ENCODE results near the gene ABHD18. TPM values are rescaled to one million over a fixed set of nuclear protein-coding genes. Genes with fewer than 3 reads are reported as not detected.
"Not testable (repeated sequence)": the region's sequence is repeated elsewhere in the genome, so short reads cannot be mapped to it uniquely, and the experiment has no call there.

The ABHD18 gene
- total and polyA plus RNA-seq, 8 donors: 3.1 to 27.2 (median 11.2) TPM

DNA sequence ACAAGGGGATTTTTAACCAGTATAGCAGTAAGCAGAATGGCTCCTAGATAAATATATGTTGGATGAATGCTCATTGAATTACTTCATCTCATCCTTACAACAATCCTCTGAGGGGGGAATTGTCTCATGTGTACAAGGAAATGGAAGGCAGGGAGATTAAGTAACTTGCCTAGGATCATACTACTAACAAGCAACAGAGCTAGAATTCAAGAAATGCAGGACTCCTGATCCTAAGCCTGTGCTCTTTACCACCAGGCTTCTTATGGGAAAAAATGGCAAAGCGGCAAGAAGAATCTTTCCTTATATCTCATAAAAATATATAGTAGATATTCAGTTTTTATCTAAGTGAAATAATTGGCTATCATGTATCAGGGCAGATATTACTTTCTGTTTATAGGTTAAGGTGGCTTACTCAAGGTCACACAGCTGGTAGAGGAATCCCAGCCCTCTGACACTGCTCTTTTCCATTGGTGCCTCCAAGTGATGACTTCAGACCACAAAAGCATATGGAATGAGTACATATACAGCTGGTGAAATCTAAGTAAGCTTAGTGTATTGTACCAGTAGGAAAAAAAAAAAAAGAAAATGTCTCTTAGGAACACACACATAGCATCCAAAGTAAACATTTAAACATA is 2.1 kb downstream of the ABHD18 start:
- DNase-seq: no peak
- TF ChIP-seq POLR2A (IDR thresholded peaks at IDR 0.05) (no peak), EP300 (IDR thresholded peaks at IDR 0.05) (no peak), CTCF (IDR thresholded peaks at IDR 0.05) (no peak), POLR2AphosphoS5 (IDR thresholded peaks at IDR 0.05) (no peak)
- H3K4me1 ChIP-seq: peaks cover 0 to 55% (median 38%) of the 10 kb centered on the region in 4 donors
- no peak overlapping the region for H3K4me3 ChIP-seq
- intact Hi-C loops (cut with DNase I; ENCODE audit: low total_unique reads): loop anchor here (10.0 kb wide), 1 partner anchor 98 kb away; the partner anchor contains the start of gene LARP1B
- no peaks in the 10 kb centered on the region for H3K36me3 ChIP-seq
- H3K27me3 ChIP-seq: no peaks in the 10 kb centered on the region
- peak overlapping the region in 1 of 5 donors; percentile 2 for H3K27ac ChIP-seq
- no peaks in the 10 kb centered on the region for H3K9me3 ChIP-seq
- WGBS, 5 donors: 94 to 100% (median 97%) methylated on average over 1 of the region's 1 CpG

- no peak overlapping the region for H3K27ac ChIP-seq
- H3K4me1 ChIP-seq: peaks cover 0 to 42% (median 30%) of the 10 kb centered on the region in 4 donors
- H3K27me3 ChIP-seq: no peaks in the 10 kb centered on the region
- DNase-seq: no peak
- TF ChIP-seq POLR2AphosphoS5 (IDR thresholded peaks at IDR 0.05) (no peak), CTCF (IDR thresholded peaks at IDR 0.05) (no peak)
- no peaks in the 10 kb centered on the region for H3K9me3 ChIP-seq
- H3K36me3 ChIP-seq: peaks cover 0 to 10% (median 8%) of the 10 kb centered on the region in 4 donors
- no peak overlapping the region for H3K4me3 ChIP-seq
- intact Hi-C loops (cut with DNase I; ENCODE audit: low total_unique reads): loop anchor here (10.0 kb wide), 1 partner anchor 96 kb away; the partner anchor contains the start of gene LARP1B
- WGBS, 5 donors: 43 to 62% (median 53%) methylated on average over 2 of the region's 2 CpGs
These were observed 3.4 kb downstream of the ABHD18 start for GRCh38 chr4:127968586-127968985.

GRCh38 chr4:127970925-127971324 is 5.7 kb downstream of the ABHD18 start:
- peaks cover 0 to 16% (median 12%) of the 10 kb centered on the region in 4 donors for H3K36me3 ChIP-seq
- H3K9me3 ChIP-seq; H3K27me3 ChIP-seq; intact Hi-C loops (cut with DNase I; ENCODE audit: low total_unique reads); DNase-seq; H3K4me3 ChIP-seq: not testable (repeated sequence)
- 69 to 80% (median 71%) methylated on average over 4 of the region's 4 CpGs for WGBS, 5 donors
- peak overlapping the region in 1 of 5 donors; percentile 58 for H3K27ac ChIP-seq
- peaks cover 0 to 37% (median 20%) of the 10 kb centered on the region in 4 donors for H3K4me1 ChIP-seq

DNA sequence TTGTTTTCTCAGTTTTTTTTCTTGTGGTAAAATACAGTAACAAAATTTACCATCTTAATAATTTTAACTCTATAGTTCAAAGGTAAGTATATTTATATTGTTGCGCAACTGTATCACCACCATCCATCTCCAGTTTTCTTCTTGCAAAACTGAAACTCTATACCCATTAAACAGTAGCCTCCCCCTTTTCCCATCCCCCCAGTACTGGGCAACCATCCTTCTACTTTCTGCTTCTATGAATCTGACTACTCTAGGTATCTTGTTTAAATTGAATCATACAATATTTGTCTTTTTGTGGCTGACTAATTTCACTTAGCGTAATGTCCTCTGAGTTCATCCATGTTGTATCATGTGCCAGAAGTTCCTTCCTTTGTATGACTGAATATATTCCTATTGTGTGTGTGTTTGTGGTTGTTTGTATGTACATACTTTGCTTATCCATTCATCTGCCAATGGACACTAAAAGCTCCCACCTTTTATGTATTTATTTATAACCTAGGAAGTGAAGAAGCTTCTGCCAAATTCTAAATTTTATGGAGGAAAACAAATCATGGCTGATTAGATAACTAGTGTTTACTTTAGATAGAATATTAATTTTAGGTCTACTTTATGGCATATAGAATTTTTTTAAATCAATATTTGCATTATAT is 10.0 kb downstream of the ABHD18 start:
- H3K27me3 ChIP-seq: no peaks in the 10 kb centered on the region
- H3K4me1 ChIP-seq: peaks cover 0 to 4% (median 0%) of the 10 kb centered on the region in 4 donors
- H3K27ac ChIP-seq: no peak overlapping the region
- no peak for DNase-seq
- intact Hi-C loops (cut with DNase I; ENCODE audit: low total_unique reads): no loop called here
- no peak overlapping the region for H3K4me3 ChIP-seq
- peaks cover 0 to 16% (median 14%) of the 10 kb centered on the region in 4 donors for H3K36me3 ChIP-seq
- TF ChIP-seq POLR2AphosphoS5 (IDR thresholded peaks at IDR 0.05): no peak
- no peak for TF ChIP-seq EP300 (IDR thresholded peaks at IDR 0.05)
- TF ChIP-seq CTCF (IDR thresholded peaks at IDR 0.05): no peak
- no peak for TF ChIP-seq POLR2A (IDR thresholded peaks at IDR 0.05)
- no peaks in the 10 kb centered on the region for H3K9me3 ChIP-seq
- WGBS, 5 donors: 81 to 89% (median 86%) methylated on average over 2 of the region's 2 CpGs

DNA sequence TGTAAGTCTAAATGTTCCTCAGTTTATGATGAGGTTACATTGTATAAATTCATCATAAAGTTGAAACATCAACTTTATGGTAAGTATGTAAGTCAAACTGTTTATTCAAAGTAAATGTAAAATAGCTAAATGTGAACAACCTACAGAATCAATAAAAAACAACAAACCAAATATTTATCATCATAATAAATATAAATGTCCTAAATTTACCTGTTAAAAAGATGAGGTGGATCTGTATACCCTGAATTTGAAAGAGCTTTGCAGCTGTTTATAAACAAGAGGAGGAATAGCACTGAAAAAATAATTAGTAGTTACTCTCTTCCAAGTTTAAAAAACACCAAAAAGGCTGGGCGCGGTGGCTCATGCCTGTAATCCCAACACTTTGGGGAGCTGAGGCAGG is 13.7 kb downstream of the ABHD18 start:
- no peak for TF ChIP-seq CTCF (IDR thresholded peaks at IDR 0.05)
- no peak for TF ChIP-seq POLR2A (IDR thresholded peaks at IDR 0.05)
- no peak for TF ChIP-seq EP300 (IDR thresholded peaks at IDR 0.05)
- no peak for TF ChIP-seq POLR2AphosphoS5 (IDR thresholded peaks at IDR 0.05)
- intact Hi-C loops (cut with DNase I; ENCODE audit: low total_unique reads): no loop called here

More for the DNA sequence above, 13.7 kb downstream of the ABHD18 start:
- H3K4me3 ChIP-seq: no peak overlapping the region
- DNase-seq: no peak
- WGBS, 5 donors: 90 to 100% (median 96%) methylated on average over 2 of the region's 2 CpGs
- H3K9me3 ChIP-seq: no peaks in the 10 kb centered on the region
- H3K36me3 ChIP-seq: peaks cover 0 to 13% (median 12%) of the 10 kb centered on the region in 4 donors
- H3K27ac ChIP-seq: no peak overlapping the region
- peaks cover 0 to 4% (median 0%) of the 10 kb centered on the region in 4 donors for H3K4me1 ChIP-seq
- no peaks in the 10 kb centered on the region for H3K27me3 ChIP-seq

All from stomach (tissue), 9 donors.